Stimulated activated CD8-positive, alpha-beta memory T cell treated with anti-CD3 and anti-CD28 coated beads, Interleukin-7, amount 100 ng/mL, for 24 hours (primary cell): Measurements from ENCODE around the gene BRINP3.

Source experiments
- DNase-seq: peaks from one replicate; pipeline ENCODE4 v3.0.0-alpha.2; 2020; ENCODE audit warnings: low read depth

Gene BRINP3

GRCh38 chr1:190452272-190452848 is 25.3 kb downstream of the BRINP3 start:
- DNase-seq, result no peak

- no peak for DNase-seq
These were observed 33.2 kb downstream of the BRINP3 start for GRCh38 chr1:190444464-190444863.

GRCh38 chr1:190439447-190439846 is 38.2 kb downstream of the BRINP3 start:
- no peak for DNase-seq

- DNase-seq, result no peak
These were observed 41.0 kb downstream of the BRINP3 start for GRCh38 chr1:190436615-190437014.

- no peak for DNase-seq
These were observed 47.7 kb downstream of the BRINP3 start for GRCh38 chr1:190429932-190430331.

- DNase-seq, result no peak
These were observed 48.5 kb downstream of the BRINP3 start for GRCh38 chr1:190429141-190429540.

GRCh38 chr1:190416239-190416638 is 61.4 kb downstream of the BRINP3 start:
- DNase-seq, result no peak

GRCh38 chr1:190413142-190413541 is 64.5 kb downstream of the BRINP3 start:
- no peak for DNase-seq

- no peak for DNase-seq
These were observed 74.3 kb downstream of the BRINP3 start for GRCh38 chr1:190403402-190403801.

GRCh38 chr1:190399233-190399632 is 78.4 kb downstream of the BRINP3 start:
- no peak for DNase-seq

GRCh38 chr1:190391582-190391981 is 86.1 kb downstream of the BRINP3 start:
- DNase-seq, result no peak

GRCh38 chr1:190377991-190378390 is 99.7 kb downstream of the BRINP3 start:
- no peak for DNase-seq

GRCh38 chr1:190377294-190377693 is 100.4 kb downstream of the BRINP3 start:
- no peak for DNase-seq

GRCh38 chr1:190376044-190376443 is 101.6 kb downstream of the BRINP3 start:
- no peak for DNase-seq

- DNase-seq, result no peak
These were observed 103.8 kb downstream of the BRINP3 start for GRCh38 chr1:190373705-190374336.

- no peak for DNase-seq
These were observed 110.5 kb downstream of the BRINP3 start for GRCh38 chr1:190367200-190367599.

GRCh38 chr1:190365283-190365682 is 112.4 kb downstream of the BRINP3 start:
- no peak for DNase-seq

- no peak for DNase-seq
These were observed 124.0 kb downstream of the BRINP3 start for GRCh38 chr1:190353538-190354101.

GRCh38 chr1:190344454-190344853 is 133.2 kb downstream of the BRINP3 start:
- DNase-seq, result no peak

- no peak for DNase-seq
These were observed 138.8 kb downstream of the BRINP3 start for GRCh38 chr1:190338829-190339228.

- no peak for DNase-seq
These were observed 148.8 kb downstream of the BRINP3 start for GRCh38 chr1:190328871-190329270.

GRCh38 chr1:190328361-190328760 is 149.3 kb downstream of the BRINP3 start:
- no peak for DNase-seq

GRCh38 chr1:190327271-190327670 is 150.4 kb downstream of the BRINP3 start:
- no peak for DNase-seq

GRCh38 chr1:190323530-190323929 is 154.1 kb downstream of the BRINP3 start:
- DNase-seq, result no peak
